HG02870 (cell line): ENCODE results near the gene MACROD2.
A peak's percentile ranks its signal among the peaks of the same experiment; 100 is the strongest.

Source experiments
- ATAC-seq: cut with Tn5 transposase; IDR thresholded peaks from one replicate; pipeline ENCODE4 v1.9.1; 2021; ENCODE audit warnings: mild to moderate bottlenecking, moderate library complexity; ENCODE audit not compliant: unreplicated experiment

Gene MACROD2

GRCh38 chr20:14885661-14886060 lies 890.3 kb downstream of the MACROD2 start:
- ATAC-seq = no peak

- ATAC-seq = no peak
Observed at GRCh38 chr20:14888134-14888533, 892.8 kb downstream of the MACROD2 start.

GRCh38 chr20:14889496-14890255 lies 894.4 kb downstream of the MACROD2 start:
- no peak for ATAC-seq

- no peak for ATAC-seq
Observed at GRCh38 chr20:14890713-14891112, 895.4 kb downstream of the MACROD2 start.

- ATAC-seq = no peak
Observed at GRCh38 chr20:14892782-14893181, 897.5 kb downstream of the MACROD2 start.

- ATAC-seq = no peak
Observed at GRCh38 chr20:14896569-14896968, 901.3 kb downstream of the MACROD2 start.

GRCh38 chr20:14897608-14898007 lies 902.3 kb downstream of the MACROD2 start:
- no peak for ATAC-seq

GRCh38 chr20:14902432-14903089 lies 907.2 kb downstream of the MACROD2 start:
- peak; percentile 96 for ATAC-seq

GRCh38 chr20:14906908-14907434 lies 911.7 kb downstream of the MACROD2 start:
- ATAC-seq = no peak

GRCh38 chr20:14910126-14910525 lies 914.8 kb downstream of the MACROD2 start:
- ATAC-seq = no peak

- no peak for ATAC-seq
Observed at GRCh38 chr20:14913896-14914620, 918.7 kb downstream of the MACROD2 start.

GRCh38 chr20:14914633-14915032 lies 919.3 kb downstream of the MACROD2 start:
- no peak for ATAC-seq

GRCh38 chr20:14915356-14915755 lies 920.0 kb downstream of the MACROD2 start:
- no peak for ATAC-seq

- ATAC-seq = no peak
Observed at GRCh38 chr20:14916360-14916920, 921.1 kb downstream of the MACROD2 start.

- no peak for ATAC-seq
Observed at GRCh38 chr20:14918281-14918680, 923.0 kb downstream of the MACROD2 start.

- no peak for ATAC-seq
Observed at GRCh38 chr20:14918976-14919375, 923.7 kb downstream of the MACROD2 start.

- no peak for ATAC-seq
Observed at GRCh38 chr20:14919501-14920081, 924.3 kb downstream of the MACROD2 start.

- ATAC-seq = no peak
Observed at GRCh38 chr20:14921513-14921912, 926.2 kb downstream of the MACROD2 start.

- ATAC-seq = no peak
Observed at GRCh38 chr20:14922503-14923267, 927.4 kb downstream of the MACROD2 start.

GRCh38 chr20:14924433-14924832 lies 929.1 kb downstream of the MACROD2 start:
- ATAC-seq = no peak
